Measurements from ENCODE around the gene SHANK2.
"Not testable (repeated sequence)": the region's sequence is repeated elsewhere in the genome, so short reads cannot be mapped to it uniquely, and the experiment has no call there.

Gene SHANK2

DNA sequence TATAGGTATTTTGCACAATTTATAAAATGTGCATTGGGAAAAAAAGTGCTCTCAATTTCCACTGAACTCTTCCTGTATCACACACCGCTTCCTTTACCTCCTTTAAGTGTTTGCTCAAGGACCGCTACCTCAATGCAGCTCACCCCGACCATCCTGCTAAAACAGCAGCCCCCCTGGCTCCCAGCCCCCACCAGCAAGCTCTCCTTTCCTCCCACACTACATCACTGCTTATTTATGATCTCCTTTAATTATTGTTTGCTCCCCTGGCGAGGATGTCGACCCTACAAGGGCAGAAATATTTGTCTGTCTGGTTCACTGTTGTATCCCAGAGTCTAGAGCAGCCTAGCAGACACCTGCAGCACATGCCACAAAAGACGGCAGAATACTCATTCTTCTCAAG, 10.0 kb downstream of the SHANK2 start:
- DNase-seq, result no peak

GRCh38 chr11:71241721-71242259, 10.6 kb downstream of the SHANK2 start:
- no peak for DNase-seq

GRCh38 chr11:71240865-71241691, 11.3 kb downstream of the SHANK2 start:
- DNase-seq, result no peak

DNA sequence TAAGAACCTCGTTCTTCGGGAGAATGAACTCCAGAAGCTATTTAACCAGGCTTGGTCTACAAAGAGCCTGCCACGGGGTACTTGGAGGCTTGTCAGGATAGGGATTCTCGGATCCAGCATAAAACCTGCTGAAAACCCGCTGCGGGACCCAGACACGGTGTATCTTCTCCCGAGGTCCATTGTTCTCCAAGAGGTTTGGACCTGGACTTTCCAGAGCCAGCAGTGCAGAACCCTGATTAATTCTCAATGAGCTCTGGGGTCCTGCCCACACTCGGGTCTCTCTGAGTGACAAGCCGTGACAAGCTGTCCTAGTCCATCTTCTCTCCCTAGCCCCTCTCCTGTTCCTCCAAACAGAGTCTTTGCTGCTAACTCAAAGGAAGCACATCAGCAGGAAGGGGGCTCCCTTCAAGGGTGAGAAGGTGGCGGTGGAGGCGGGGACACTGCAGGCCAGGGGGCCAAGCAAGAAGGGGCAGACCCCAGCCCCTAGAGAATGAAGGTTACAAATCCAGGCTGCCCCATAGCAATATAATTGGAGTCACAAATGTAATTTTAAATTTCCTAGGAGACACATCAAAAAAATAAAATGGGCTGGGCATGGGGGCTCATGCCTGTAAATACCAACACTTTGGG, 12.2 kb downstream of the SHANK2 start:
- DNase-seq, result no peak

DNA sequence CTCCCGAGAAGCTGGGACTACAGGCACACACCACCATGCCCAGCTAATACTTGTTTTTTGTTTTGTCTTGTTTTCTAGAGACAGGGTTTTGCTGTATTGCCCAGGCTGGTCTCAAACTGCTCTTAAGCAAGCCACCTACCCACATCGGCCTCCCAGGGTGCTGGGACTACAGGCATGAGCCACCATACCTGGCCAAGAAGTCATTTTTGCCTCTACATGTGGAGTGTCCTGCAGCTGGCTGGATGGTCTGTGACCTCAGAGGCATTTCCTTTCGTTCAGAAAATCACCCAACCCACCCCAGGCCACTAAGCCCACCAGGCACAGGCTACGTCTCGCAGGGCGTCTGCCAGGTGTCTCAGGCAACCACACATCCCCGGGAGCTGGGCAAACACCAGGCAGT, 12.8 kb downstream of the SHANK2 start:
- DNase-seq, result no peak

GRCh38 chr11:71238941-71239340, 13.4 kb downstream of the SHANK2 start:
- no peak for DNase-seq

- no peak for DNase-seq
These were observed 14.0 kb downstream of the SHANK2 start for GRCh38 chr11:71238285-71238875.

DNA sequence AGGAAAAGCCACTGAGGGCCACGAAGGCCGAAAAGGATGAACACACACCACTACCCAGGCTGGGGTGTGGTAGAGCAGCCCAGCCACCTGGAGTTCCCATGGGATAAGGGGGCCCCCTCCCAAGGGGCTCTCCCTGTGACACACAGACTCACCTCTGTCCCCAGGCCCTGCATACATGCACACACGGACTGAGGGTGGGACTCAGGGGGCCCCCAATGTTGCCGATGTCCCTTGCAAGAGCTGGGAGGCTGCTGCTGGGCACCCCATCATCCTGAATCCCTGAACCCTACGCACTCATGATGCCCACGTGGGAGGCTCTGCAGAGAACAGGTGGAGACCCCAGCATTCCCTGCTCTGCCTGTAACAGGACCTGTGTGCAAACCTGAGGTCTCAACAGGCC, 14.5 kb downstream of the SHANK2 start:
- no peak for DNase-seq

GRCh38 chr11:71236836-71237475, 15.4 kb downstream of the SHANK2 start:
- no peak for DNase-seq

DNA sequence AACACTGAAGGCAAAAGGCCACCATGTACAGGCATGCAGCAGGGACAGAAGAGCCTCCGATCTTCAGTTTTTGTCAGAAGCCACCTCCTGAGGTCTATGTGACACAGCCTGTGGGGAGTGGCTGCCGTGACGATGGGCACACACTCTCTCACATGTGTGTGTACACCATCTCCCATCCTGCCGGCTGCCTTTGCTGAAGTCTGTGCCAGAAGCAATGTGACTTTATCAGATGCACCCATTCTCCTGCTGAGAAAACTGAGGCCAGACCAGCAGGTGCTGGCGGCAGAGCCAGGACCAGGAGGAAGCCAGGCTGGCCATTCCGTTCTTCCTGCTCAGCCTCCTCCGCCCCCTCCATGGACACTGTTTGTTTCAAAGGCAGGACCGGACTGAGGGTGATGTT, 16.7 kb downstream of the SHANK2 start:
- no peak for DNase-seq

GRCh38 chr11:71233896-71234852, 18.2 kb downstream of the SHANK2 start:
- DNase-seq, result not testable (repeated sequence)

GRCh38 chr11:71232364-71232763, 20.0 kb downstream of the SHANK2 start:
- DNase-seq, result no peak

- DNase-seq, result no peak
These were observed 23.4 kb downstream of the SHANK2 start for GRCh38 chr11:71228961-71229360.

GRCh38 chr11:71227058-71227659, 25.2 kb downstream of the SHANK2 start:
- DNase-seq, result no peak

DNA sequence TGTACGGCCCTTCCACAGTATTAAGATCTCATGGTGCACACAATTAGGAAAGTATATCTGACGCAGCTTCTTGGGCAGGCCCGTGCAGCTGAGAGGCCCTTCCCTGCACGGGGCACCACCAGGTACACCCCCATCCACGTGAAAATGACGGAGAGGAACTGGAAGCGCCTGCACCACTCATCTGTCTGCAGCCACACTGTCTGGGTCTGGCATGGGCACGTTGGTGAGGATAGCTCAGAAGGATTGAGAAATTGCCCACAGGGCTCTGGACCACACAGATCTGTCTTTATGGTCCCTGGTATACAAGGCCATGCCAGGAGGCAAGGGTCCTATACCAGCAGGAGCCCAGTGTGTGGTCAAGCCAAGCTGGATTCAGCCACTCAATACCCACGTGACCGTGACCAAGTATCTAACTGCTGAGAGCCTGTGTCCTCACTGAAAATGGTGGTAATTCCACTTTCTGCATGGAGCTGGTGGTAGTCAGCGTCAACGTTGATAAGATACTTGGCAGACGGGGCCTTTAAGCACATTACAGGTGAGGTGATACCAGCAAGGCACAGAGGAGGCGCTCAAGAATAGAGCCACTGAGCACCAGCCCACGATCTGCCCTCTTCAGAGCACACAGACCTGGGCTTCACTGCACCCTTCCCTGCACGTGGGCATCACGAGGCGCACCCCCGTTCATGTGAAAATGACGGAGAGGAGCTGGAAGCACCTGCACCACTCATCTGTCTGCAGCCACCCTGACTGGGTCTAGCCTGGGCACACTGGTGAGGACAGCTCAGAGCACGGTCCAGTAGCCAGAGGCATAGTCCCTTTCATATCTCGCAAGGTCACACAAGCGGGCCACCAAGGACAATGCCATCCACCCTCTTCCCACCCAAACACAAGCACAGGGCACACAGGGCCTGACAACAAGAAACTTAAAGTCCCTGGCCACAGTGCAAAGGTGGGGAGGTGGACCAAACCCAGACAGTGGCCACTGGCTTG, 28.4 kb downstream of the SHANK2 start:
- no peak for DNase-seq

GRCh38 chr11:71223081-71223405, 29.3 kb downstream of the SHANK2 start:
- DNase-seq, result no peak

- no peak for DNase-seq
These were observed 29.9 kb downstream of the SHANK2 start for GRCh38 chr11:71222318-71223080.

- DNase-seq, result no peak
These were observed 30.6 kb downstream of the SHANK2 start for GRCh38 chr11:71221821-71222220.

DNA sequence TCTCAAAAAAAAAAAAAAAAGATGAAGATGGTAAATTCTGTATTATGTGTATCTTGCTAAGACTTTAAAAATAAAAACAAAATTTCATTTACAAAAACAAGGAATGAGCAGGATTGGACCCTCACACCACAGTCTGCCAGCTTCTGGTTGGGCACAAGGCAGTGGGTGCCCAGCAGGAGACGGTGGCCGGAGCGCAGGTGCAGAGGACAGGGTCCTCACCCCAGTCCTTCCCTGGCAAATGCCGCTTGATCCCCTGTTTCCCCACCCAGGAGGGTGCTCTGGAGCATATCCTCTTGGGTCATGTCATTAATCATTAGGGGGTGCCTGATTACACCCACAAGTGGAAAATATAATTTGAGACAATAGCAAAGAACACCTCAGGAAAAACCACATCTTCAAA, 31.2 kb downstream of the SHANK2 start:
- no peak for DNase-seq
